H1 (cell line): ENCODE data around the gene MEX3D. TPM values are rescaled to one million over a fixed set of nuclear protein-coding genes. Genes with fewer than 3 reads are reported as not detected.
A peak's percentile ranks its signal among the peaks of the same experiment; 100 is the strongest.

Source experiments
- CTCF ChIA-PET: fragments of 300-600 bp; sonication (Branson Sonifier 250); formaldehyde crosslinking; loops from one replicate; lab custom pipeline; 2021; ENCODE audit not compliant: partially characterized antibody; lab: Charles Lee
- POLR2A ChIA-PET: fragments of 300-600 bp; sonication (Branson Sonifier 250); formaldehyde crosslinking; loops from one replicate; lab custom pipeline; 2021; ENCODE audit warnings: inconsistent platforms; ENCODE audit not compliant: partially characterized antibody; lab: Charles Lee
- DNase-seq, 2 experiments: peaks; one replicate each; pipeline versions ENCODE4 v3.0.0 to v3.0.0-alpha.2; 2010 to 2022; ENCODE audit warnings: low spot score in 2 of 2, low read depth in 1 of 2, mixed read lengths in 1 of 2
- FAIRE-seq: peaks from 2 replicates; lab custom pipeline; 2011; peaks lifted over from hg19 to GRCh38; lab: Jason Lieb, UNC
- H2AFZ ChIP-seq: 2 replicates; pipeline ENCODE4 v1.8.1; 2012; ENCODE audit warnings: low read length, inconsistent platforms
- H2AK5ac ChIP-seq: 2 replicates; pipeline ENCODE4 v1.6.1; 2013; ENCODE audit warnings: low read depth, low read length
- H2BK120ac ChIP-seq: replicated peaks from 2 replicates; pipeline ENCODE3; 2013; ENCODE audit warnings: low read depth, low read length, inconsistent platforms
- H2BK12ac ChIP-seq: 2 replicates; pipeline ENCODE4 v1.6.1; 2013; ENCODE audit warnings: low read depth, low read length
- H2BK15ac ChIP-seq: 2 replicates; pipeline ENCODE4 v1.6.1; 2013; ENCODE audit warnings: low read length
- H2BK20ac ChIP-seq: 2 replicates; pipeline ENCODE4 v1.6.1; 2013; ENCODE audit warnings: low read length
- H2BK5ac ChIP-seq: 2 replicates; pipeline ENCODE4 v1.6.1; 2013; ENCODE audit warnings: low read depth, low read length
- H3K14ac ChIP-seq: 2 replicates; pipeline ENCODE4 v1.6.1; 2013; ENCODE audit warnings: inconsistent platforms; ENCODE audit not compliant: insufficient read length
- H3K18ac ChIP-seq: 2 replicates; pipeline ENCODE4 v1.6.1; 2013; ENCODE audit warnings: low read length; ENCODE audit errors: extremely low read depth
- H3K23ac ChIP-seq: 2 replicates; pipeline ENCODE4 v1.6.1; 2013; ENCODE audit warnings: inconsistent platforms; ENCODE audit not compliant: insufficient read length
- H3K23me2 ChIP-seq: 2 replicates; pipeline ENCODE4 v1.6.1; 2013; ENCODE audit warnings: low read depth, low read length
- H3K27ac ChIP-seq: 2 replicates; pipeline ENCODE4 v1.6.1; 2011; ENCODE audit warnings: low read depth, low read length, inconsistent platforms
- H3K27me3 ChIP-seq, 4 experiments: replicated peaks in 1 of 4; 1 replicate in 1 of 4; 2 replicates in 3 of 4; pipeline versions ENCODE4 v1.6.1 to v1.8.1; 2011 to 2013; ENCODE audit warnings: low read length in 3 of 4, mild to moderate bottlenecking in 3 of 4, inconsistent platforms in 2 of 4, mixed read lengths in 2 of 4, moderate library complexity in 1 of 4; ENCODE audit not compliant: control insufficient read depth in 3 of 4, insufficient read depth in 3 of 4; ENCODE audit errors: extremely low read depth in 1 of 4
- H3K36me3 ChIP-seq, 4 experiments: 2 replicates each; pipeline versions ENCODE4 v1.6.1 to v1.8.1; 2011 to 2013; ENCODE audit warnings: mild to moderate bottlenecking in 4 of 4, low read length in 3 of 4, moderate library complexity in 2 of 4, control low read depth in 1 of 4, inconsistent platforms in 1 of 4; ENCODE audit not compliant: insufficient read depth in 4 of 4, control insufficient read depth in 2 of 4
- H3K4ac ChIP-seq: replicated peaks from 2 replicates; pipeline ENCODE3; 2013; ENCODE audit warnings: low read length, low read depth, mixed read lengths, inconsistent platforms; ENCODE audit not compliant: insufficient read length
- H3K4me1 ChIP-seq, 4 experiments: replicated peaks in 1 of 4; 1 replicate in 1 of 4; 2 replicates in 3 of 4; pipeline versions ENCODE4 v1.6.1 to v1.8.1; 2011 to 2013; ENCODE audit warnings: low read length in 3 of 4, inconsistent platforms in 2 of 4, mixed read lengths in 1 of 4; ENCODE audit not compliant: insufficient read depth in 4 of 4, control insufficient read depth in 3 of 4
- H3K4me2 ChIP-seq, 2 experiments: 2 replicates each; pipeline versions ENCODE4 v1.6.1 to v1.8.1; 2011 to 2013; ENCODE audit warnings: low read depth in 2 of 2, low read length in 2 of 2, control low read depth in 1 of 2, inconsistent platforms in 1 of 2, mild to moderate bottlenecking in 1 of 2; ENCODE audit not compliant: insufficient read depth in 1 of 2
- H3K4me3 ChIP-seq, 4 experiments: fragments of 200-600, 300-600 bp in 1 of 4; sonication (generic), shearing (Covaris generic), sonication (Bioruptor Twin) in 1 of 4; 2 replicates each; pipeline versions ENCODE4 v1.5.1 to v1.8.1; 2011 to 2016; ENCODE audit warnings: low read length in 4 of 4, low read depth in 3 of 4, control low read depth in 2 of 4, inconsistent platforms in 2 of 4, mild to moderate bottlenecking in 2 of 4, mixed read lengths in 1 of 4, moderate library complexity in 1 of 4; ENCODE audit not compliant: insufficient read depth in 2 of 4; ENCODE audit errors: extremely low read depth in 1 of 4
- H3K56ac ChIP-seq: replicated peaks from 2 replicates; pipeline ENCODE3; 2013; ENCODE audit warnings: low read depth, mild to moderate bottlenecking, mixed read lengths, low read length, inconsistent platforms; ENCODE audit not compliant: insufficient read length
- H3K79me1 ChIP-seq: 2 replicates; pipeline ENCODE4 v1.6.1; 2013; ENCODE audit warnings: low read depth, low read length, control low read depth
- H3K79me2 ChIP-seq, 2 experiments: 2 replicates each; pipeline versions ENCODE4 v1.6.1 to v1.8.1; 2012 to 2013; ENCODE audit warnings: low read length in 2 of 2, mild to moderate bottlenecking in 2 of 2, inconsistent platforms in 1 of 2; ENCODE audit not compliant: insufficient read depth in 2 of 2, control insufficient read depth in 1 of 2
- H3K9ac ChIP-seq, 4 experiments: replicated peaks in 1 of 4; 1 replicate in 1 of 4; 2 replicates in 3 of 4; pipeline versions ENCODE4 v1.6.1 to v1.8.1; 2011 to 2013; ENCODE audit warnings: low read depth in 3 of 4, low read length in 3 of 4, control low read depth in 2 of 4, mild to moderate bottlenecking in 2 of 4, moderate library complexity in 2 of 4, inconsistent platforms in 1 of 4; ENCODE audit errors: extremely low read depth in 1 of 4
- H3K9me3 ChIP-seq, 2 experiments: 2 replicates each; pipeline versions ENCODE4 v1.6.1 to v1.8.1; 2012 to 2013; ENCODE audit warnings: mild to moderate bottlenecking in 2 of 2, moderate library complexity in 2 of 2, control low read depth in 1 of 2, inconsistent platforms in 1 of 2, low read depth in 1 of 2, low read length in 1 of 2, mixed read lengths in 1 of 2; ENCODE audit not compliant: insufficient read depth in 2 of 2
- H4K20me1 ChIP-seq, 2 experiments: replicated peaks in 1 of 2; 2 replicates each; pipeline versions ENCODE3 to v1.8.1; 2011 to 2013; ENCODE audit warnings: inconsistent platforms in 2 of 2, low read length in 2 of 2, mild to moderate bottlenecking in 1 of 2; ENCODE audit not compliant: insufficient read depth in 2 of 2, control insufficient read depth in 1 of 2
- H4K5ac ChIP-seq: 2 replicates; pipeline ENCODE4 v1.6.1; 2013; ENCODE audit warnings: low read length, low read depth, mixed read lengths, inconsistent platforms; ENCODE audit not compliant: insufficient read length
- H4K8ac ChIP-seq: 2 replicates; pipeline ENCODE4 v1.8.0; 2013; ENCODE audit warnings: mild to moderate bottlenecking, moderate library complexity, low read length, inconsistent platforms; ENCODE audit not compliant: insufficient read depth; ENCODE audit errors: extremely low read depth
- H4K91ac ChIP-seq: replicated peaks from 2 replicates; pipeline ENCODE3; 2013; ENCODE audit warnings: low read length, mixed read lengths, inconsistent platforms; ENCODE audit not compliant: insufficient read length
- BACH1 ChIP-seq: IDR thresholded peaks from 2 replicates; pipeline ENCODE4 v1.6.1; 2012; ENCODE audit warnings: low read length, improper control_type of control experiment
- POLR2A ChIP-seq, 2 experiments: IDR thresholded peaks; 1 replicate in 1 of 2; 2 replicates in 1 of 2; pipeline ENCODE4 v1.6.1; 2011; ENCODE audit warnings: low read depth in 2 of 2, low read length in 2 of 2, mild to moderate bottlenecking in 2 of 2; ENCODE audit errors: control extremely low read depth in 1 of 2
- POLR2AphosphoS5 ChIP-seq: IDR thresholded peaks from 2 replicates; pipeline ENCODE4 v1.6.1; 2011; ENCODE audit warnings: low read depth, low read length
- WGBS, 2 experiments: shearing (Covaris generic) in 1 of 2; methylation state at CpG; one replicate each; pipeline versions ENCODE4 v1.1.6 to v1.1.7; 2013 to 2015; ENCODE audit warnings: low lambda C conversion rate in 2 of 2, mixed read lengths in 2 of 2, inconsistent platforms in 1 of 2, low coverage in 1 of 2, missing lambda C conversion rate in 1 of 2; ENCODE audit not compliant: insufficient replicate concordance in 2 of 2, insufficient coverage in 1 of 2, insufficient read length in 1 of 2; ENCODE audit errors: extremely low coverage in 1 of 2, missing lambda C conversion rate in 1 of 2; 5-methylcytosine and 5-hydroxymethylcytosine counted together
- polyA plus RNA-seq, 7 experiments: library from polyadenylated mRNA; depleted of rRNA in 3 of 7; stranded (reverse) in 5 of 7; unstranded in 2 of 7; fragments of >200 nt in 5 of 7; fragments of 200-250 nt in 2 of 7; gene quantifications; 1 replicate in 5 of 7; 2 replicates in 1 of 7; 4 replicates in 1 of 7; pipeline versions ENCODE4 v1.2.1 to v1.2.3, GENCODE V29; 2011 to 2013; ENCODE audit warnings: missing spikeins in 2 of 7, mixed read lengths in 2 of 7
- total RNA-seq: library from RNA; stranded (reverse); fragmentation: NEBNext Ultra II Directional; extraction: Animal tissue kit (Norgen Biotek cat#: 25700); gene quantifications from 2 replicates; pipeline ENCODE4 v1.2.1, GENCODE V29; 2021

Gene MEX3D
- total and polyA plus RNA-seq, 2 of the 8 experiments (the other 6 are each of a cell fraction or from before 2014, with no cell fraction given) = 20.8 to 78.8 TPM

- Histone ChIP-seq H3K9ac (no peak overlapping the region), H2BK12ac (no peak overlapping the region), H3K23me2 (peaks cover 8% of the 10 kb centered on the region; the same call in 1 of the 2 replicates), H3K4me3 (no peak overlapping the region), H3K4me1 (peaks cover 0 to 7% (median 3%) of the 10 kb centered on the region in 4 experiments; a peak in 6 of 7 replicates), H4K91ac (no peak overlapping the region), H3K9me3 (no peaks in the 10 kb centered on the region), H3K36me3 (peaks cover 20 to 38% (median 29%) of the 10 kb centered on the region in 4 experiments), H3K79me2 (peaks cover 7 to 10% of the 10 kb centered on the region in 2 experiments), H3K27ac (no peak overlapping the region), H2BK120ac (no peak overlapping the region), H3K27me3 (no peaks in the 10 kb centered on the region), H2BK5ac (no peak overlapping the region), H4K20me1 (peaks cover 5 to 19% of the 10 kb centered on the region in 2 experiments), H3K79me1 (peaks cover 2% of the 10 kb centered on the region; the same call in 1 of the 2 replicates), H3K23ac (no peak overlapping the region), H3K4me2 (no peak overlapping the region), H2BK15ac (no peak overlapping the region), H2AK5ac (no peak overlapping the region), H4K5ac (no peak overlapping the region), H3K56ac (no peak overlapping the region), H3K18ac (no peak overlapping the region), H2BK20ac (no peak overlapping the region), H3K14ac (no peak overlapping the region), H3K4ac (no peak overlapping the region), H2AFZ (no peak overlapping the region), H4K8ac (no peak overlapping the region)
- POLR2A ChIA-PET = interaction anchor here (0.9 to 4.0 kb wide), 6 partner anchors 8 to 35 kb away, joined by 3 to 26 read pairs (median 4); no protein-coding TSS in a partner anchor
- TF ChIP-seq POLR2A (IDR thresholded peaks at IDR 0.05; ENCODE audit: control extremely low read depth in 1 of 2, low read depth in 2 of 2, low read length in 2 of 2) (peak in 1 of 2 experiments; percentile 18; a peak in 1 of 3 replicates), POLR2AphosphoS5 (0 out of 2 replicates have a peak, but pooled peaks have one; percentile 12), BACH1 (no peak)
- DNase-seq (no peak), FAIRE-seq (no peak)
- CTCF ChIA-PET = interaction anchor here (1.0 to 2.3 kb wide), 4 partner anchors 11 to 63 kb away, joined by 3 to 6 read pairs (median 4); no protein-coding TSS in a partner anchor
- WGBS, 2 experiments = 75% methylated on average over 10 of the region's 10 CpGs; no CpG with 5 or more reads in 1 of the 2 experiments
These were observed 40.9 kb upstream of the MEX3D start for GRCh38 chr19:1609103-1609396.
